GM21529 (cell line): Measurements from ENCODE around the gene EMP1.

ENCODE experiments used
- ATAC-seq: cut with Tn5 transposase; IDR thresholded peaks from one replicate; pipeline ENCODE4 v1.9.1; 2021; ENCODE audit not compliant: unreplicated experiment

Gene EMP1

DNA sequence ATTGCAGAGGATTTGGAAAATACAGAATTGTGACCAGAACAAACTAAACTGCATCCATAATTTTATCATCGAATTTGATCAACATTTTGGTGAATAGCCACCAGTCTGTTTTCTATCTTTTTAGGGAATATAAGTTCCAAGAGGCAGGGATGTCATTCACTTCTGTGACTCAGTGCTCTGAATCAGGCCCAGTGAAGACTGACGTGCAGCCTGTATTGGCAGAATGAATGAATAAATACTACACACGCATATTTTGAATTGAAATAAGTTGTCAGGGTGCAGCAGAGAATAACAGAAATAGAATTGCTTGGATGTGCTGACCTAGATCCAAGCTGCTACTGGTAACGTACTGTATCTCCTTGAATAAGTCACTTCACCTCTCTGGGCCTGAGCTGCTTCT is 1.3 kb upstream of the EMP1 start:
- ATAC-seq: no peak

GRCh38 chr12:13195785-13196129 is 769 bp upstream of the EMP1 start:
- ATAC-seq: no peak

DNA sequence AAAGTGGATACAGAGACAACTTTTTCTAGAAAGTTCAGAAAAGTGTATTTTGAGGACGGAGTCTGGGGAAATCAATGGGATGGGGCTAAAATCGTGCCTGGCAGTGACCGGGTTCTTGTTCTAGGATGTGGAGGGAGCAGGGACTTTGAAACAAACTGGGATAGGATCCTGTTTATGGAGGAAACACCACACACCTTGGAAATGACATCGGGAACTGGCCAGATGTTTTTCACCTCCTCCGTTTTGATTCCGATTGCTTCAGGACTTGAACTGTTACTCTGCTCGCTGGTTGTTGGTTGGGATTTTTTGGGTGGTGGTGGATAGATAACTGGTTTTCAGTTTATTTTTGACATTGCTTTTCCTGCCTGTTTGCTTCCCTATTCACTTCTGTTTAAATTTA is 506 bp downstream of the EMP1 start:
- ATAC-seq: no peak

- no peak for ATAC-seq
Observed at GRCh38 chr12:13197526-13198143, 1.1 kb downstream of the EMP1 start.

GRCh38 chr12:13198241-13198640 is 1.7 kb downstream of the EMP1 start:
- no peak for ATAC-seq

- no peak for ATAC-seq
Observed at GRCh38 chr12:13198876-13199275, 2.4 kb downstream of the EMP1 start.

DNA sequence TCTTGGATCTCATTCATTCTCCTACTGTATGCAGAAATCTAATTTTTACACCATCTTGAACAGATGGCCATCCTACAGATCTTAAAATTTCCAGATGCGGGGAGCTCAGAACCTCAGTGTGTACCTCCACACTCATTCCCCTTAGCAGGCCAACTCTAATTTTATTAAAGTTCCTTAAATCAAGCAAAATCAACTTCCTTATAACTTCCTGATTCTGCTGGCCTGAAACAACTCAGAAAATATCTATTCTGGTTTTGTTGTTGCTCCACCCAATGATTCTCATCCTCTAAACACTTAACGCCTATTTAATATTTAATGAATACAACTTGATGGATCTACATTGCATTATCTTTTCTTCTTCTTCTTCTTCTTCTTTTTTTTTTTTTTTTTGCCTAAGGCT is 3.1 kb downstream of the EMP1 start:
- ATAC-seq: no peak

- no peak for ATAC-seq
Observed at GRCh38 chr12:13200841-13201240, 4.3 kb downstream of the EMP1 start.

DNA sequence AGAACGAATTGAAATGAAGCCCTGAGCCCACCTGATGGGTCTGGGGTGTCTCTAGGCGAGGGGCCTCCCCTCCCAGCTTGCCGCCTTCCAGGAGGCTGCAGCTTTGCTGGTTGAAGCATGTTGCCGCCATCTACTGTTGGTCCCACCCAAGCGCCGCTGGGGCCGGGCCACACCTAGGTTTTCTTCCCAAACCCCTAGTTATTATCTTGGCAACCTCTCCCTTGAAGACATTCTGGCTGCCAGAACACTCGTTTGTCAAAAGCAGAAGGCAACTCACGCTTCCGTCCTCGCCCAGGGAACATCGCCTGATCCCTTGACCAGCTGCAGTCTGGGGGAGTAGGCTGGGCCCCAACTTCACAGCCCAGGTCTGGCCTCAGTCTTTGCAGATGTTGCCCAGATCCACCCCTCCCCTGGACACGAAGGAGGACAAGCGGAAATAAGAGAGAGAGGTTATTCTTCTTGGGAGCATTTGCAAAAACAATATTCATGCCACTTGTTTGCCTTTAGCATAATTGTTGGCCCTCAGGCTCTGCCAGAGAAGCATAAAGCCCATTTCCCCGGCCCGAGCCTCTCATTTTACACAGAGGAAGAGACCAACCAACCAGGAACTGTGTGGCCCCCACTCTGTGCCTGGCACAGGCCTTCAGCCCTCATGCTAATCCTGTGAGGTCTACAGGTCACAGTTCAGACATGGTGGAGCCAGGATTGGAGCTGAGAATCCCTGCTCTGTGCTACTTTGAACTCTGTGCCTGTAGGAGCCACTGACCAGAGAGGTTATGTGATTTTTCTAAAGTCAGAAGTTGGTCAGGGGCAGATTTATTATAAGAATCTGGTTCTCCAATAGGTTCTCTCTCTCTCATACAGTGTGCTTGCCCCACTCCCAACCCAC is 6.8 kb downstream of the EMP1 start:
- no peak for ATAC-seq

GRCh38 chr12:13204428-13204827 is 7.9 kb downstream of the EMP1 start:
- ATAC-seq: no peak

DNA sequence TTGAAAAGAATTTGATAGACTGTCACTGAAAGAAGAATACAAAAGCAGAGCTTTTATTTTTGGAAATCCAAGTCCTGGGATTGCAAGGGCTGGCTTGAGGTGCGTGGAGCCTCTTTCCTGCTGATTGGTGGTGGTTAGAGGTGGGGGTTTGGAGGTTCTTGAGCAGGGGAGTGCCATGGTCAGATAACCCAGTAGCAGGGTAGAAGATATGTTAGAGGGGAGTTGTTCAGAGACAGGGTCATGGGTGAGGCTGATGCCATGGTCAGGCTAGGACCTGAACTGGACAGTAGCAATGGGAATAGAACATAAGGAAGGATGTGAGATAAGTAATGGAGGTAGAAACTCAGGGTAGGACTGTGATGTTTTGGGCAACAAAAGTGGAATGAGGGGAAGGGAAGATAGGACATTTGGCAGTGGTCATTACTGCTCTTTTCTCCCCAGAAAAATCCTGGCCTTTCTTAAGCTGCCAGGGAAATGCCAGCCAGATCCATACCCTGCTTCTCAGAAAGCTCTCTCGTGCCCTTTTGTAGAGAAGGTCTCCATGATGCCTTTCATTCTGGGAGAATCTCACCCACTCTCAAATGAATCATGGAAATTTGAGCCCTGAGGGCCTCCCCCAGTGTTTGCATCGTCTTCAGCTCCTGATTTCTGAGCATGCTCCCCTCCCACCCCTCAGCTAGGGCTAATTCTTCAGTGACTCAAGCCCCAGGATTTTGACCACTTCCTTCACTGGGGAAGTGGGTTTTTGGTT is 9.5 kb downstream of the EMP1 start:
- no peak for ATAC-seq

DNA sequence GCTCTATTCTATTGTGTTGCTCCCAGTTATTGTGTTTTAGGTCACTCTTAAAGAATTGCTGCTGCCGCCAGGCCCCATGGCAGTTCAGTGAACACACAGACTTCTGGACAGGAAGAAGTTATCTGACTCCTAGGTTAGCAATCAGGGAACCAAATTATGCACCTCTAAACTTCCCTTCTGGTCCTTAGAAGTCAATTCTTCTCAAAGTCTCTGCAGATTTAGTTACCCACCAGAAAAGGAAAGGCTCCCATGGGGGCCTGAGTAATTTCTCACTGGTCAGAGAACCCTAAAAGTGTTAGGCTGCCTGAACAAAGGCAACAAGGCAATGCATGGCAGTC is 10.0 kb downstream of the EMP1 start:
- no peak for ATAC-seq

DNA sequence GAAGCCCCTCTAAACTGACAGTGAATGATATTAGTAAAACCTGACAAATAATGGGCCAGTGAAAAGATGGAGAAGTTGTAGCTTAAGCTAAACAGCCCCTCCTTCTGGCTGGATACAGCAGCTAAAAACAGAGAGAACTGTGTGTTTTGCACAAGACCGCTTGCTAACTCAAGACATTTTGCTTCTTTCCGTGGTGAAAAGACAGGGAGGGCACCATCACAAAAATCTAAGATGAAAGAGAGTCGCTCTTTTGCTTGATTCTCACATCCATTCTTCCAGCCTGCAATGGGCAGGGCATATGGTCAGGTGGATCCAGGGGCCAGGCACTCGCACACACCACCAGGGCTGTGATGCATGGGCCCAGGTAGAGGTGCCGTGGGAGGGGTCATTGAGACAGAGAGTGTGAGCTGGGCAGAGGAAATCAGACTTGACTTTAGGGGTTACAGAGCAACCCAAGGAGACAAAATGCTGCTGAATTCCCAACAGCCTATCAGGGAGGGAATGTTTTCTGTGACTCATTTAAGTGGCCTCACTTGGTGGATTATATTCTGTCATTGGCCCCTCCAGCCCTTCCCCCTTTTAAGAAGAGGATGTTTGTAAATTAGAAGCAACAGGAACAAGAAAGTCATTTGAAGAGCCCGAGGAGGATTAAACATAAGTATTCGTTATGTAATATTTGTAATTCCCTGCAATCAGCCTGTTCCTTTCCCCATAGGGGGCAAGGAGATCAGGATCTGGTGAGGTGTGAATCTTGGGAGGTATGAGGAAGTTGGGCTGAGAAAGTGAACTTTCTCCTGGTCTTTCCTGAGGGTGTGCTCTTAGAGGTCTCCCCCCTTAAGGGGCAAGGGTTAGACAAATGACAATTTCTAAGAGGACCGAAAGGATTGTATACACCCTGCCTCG is 12.3 kb downstream of the EMP1 start:
- no peak for ATAC-seq

DNA sequence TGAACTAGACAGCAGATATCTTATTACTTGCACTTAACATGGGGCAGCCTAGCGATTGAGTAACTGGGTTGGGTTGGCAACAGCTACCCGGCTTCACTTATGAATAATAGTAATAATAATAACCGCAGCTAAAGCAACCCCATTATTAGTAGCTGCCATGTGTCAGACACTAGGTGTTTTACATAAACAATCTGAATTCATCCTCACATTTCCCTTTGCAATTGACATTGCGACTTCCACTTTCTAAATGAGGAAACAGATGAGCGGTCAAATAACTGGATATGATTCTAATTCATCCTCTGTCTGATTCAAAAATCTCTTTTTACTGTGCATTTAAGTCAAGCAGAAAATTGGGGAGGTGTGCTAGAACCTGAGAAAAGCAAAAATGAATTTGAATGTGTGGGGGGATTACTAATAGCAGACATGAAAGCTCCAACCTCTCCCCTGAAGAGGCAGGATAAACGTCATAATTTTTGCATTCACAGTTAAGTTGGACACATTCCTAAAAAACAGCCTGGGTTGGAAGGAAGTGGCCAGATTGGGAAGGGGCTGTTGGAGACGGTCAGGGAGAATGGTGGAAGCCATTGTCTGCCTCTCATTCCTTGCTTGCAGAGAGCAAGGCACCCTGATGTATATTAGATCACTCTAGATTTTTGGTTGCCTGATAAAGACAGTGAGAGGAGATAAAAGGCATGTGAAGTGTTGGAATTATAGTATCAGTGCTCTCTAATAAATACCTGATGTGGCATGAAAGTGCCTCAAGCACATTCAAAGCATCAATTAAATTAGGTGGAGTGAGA is 13.1 kb downstream of the EMP1 start:
- no peak for ATAC-seq

DNA sequence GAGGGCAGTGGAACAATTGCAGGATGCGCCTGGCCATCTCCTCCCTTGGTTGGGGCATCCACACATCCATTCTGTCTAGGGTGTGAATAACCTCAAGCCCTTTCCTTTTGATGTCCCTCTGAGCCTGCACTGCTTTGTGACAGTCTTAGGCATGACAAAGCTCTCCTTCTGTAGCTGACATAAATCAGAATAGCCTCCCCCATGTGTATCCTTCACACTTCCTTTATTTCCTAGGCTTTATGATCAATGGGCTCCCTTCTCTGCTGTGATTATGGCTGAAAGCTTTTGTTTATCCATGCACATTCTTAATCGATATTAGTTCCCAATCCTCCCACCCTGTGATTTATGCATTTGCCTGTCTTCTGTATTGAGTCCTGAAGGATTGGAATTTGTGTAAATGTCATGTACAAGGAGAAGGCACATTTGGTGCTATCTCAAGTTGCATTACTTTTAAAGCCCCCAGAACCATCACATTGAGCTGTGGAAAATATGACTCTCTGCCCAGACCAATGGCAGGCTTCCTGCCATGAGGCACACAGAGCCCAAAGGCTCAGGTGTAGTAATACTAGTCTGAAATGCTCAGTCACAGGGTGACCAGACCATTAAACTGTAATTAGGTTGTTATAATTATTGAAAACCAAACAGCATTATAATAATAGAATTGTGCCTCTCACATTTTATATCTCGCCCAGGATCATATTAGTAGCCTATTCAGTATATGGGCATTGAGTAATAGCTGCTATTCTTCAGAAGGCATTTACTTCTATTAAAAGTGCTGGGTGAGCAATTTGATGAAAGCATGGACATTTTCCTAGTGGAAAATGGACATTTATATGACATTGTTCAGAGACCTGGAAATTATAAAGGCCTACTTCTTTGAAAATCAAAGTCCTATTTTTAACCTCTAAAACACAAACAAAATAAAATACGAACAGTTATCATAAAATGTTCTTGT is 14.0 kb downstream of the EMP1 start:
- ATAC-seq: no peak

DNA sequence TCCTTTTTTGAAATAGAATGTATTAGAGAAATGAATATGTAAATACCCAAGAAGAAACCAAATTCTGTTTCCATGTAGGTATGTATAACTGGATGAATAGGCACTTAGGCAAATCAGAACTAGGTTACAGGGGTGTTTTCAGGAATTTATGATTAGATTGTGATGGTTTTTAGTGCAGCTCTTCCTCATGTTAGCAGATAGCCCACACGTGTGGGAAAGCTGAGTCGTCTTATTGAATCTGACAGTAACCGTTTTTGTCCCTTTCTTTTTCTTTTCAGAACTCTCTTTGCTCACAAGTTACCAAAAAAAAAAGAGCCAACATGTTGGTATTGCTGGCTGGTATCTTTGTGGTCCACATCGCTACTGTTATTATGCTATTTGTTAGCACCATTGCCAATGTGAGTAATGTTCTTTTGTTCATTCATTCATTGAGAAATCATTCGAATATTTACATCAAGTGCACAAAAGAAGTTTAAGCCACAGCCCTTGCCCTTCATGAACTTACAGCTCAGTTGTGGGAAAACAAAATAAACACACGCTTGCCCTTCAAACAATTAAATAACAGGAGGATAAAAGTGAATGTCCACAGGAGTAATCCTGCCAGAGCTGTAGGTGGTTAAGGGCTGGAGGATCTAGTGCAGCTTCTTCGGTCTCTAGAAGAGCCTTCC is 14.8 kb downstream of the EMP1 start:
- ATAC-seq: no peak

GRCh38 chr12:13211859-13212664 is 15.5 kb downstream of the EMP1 start:
- no peak for ATAC-seq

GRCh38 chr12:13215056-13215455 is 18.5 kb downstream of the EMP1 start:
- ATAC-seq: no peak
